ENCODE data around the gene PPP1R11.

The PPP1R11 gene

DNA sequence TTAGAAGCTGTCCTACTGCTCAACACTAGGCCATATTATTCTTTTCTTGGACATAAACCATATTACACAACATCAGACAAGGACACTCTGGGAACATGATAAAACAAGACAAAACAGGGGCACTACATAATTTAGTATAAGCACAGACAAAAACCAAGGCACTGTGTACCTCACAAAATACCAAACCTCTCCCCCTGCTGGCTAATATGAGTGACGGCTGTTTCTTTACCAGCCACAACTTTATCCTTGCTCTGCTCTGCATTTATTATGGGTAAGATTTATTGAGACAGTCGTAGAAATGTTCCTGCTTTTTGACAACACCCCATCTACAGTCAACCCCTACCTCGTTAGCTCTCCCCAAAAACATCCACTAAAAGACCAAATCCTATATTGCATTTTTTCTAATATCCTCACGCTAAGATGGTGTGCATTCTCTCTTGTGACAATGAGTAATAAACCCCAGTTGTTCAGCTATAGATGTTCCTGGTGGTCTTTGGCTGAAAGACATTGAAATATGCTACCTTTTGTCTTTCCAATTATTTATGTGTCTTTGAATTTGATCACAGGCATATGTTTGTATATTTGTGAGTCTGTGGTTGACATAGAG, 29.7 kb upstream of the PPP1R11 start:
- TF ChIP-seq CSDC2 (CRISPR knock-in tag; IDR thresholded peaks at IDR 0.05) (no peak), ZNF8 (CRISPR knock-in tag; IDR thresholded peaks at IDR 0.05) (no peak), ISL1 (CRISPR knock-in tag; IDR thresholded peaks at IDR 0.05) (no peak), ZC3H10 (CRISPR knock-in tag; IDR thresholded peaks at IDR 0.05) (no peak), ZNF70 (CRISPR knock-in tag; IDR thresholded peaks at IDR 0.05) (no peak), BACH2 (CRISPR knock-in tag; IDR thresholded peaks at IDR 0.05; ENCODE audit: borderline replicate concordance) (no peak), RARB (CRISPR knock-in tag; IDR thresholded peaks at IDR 0.05) (no peak), TOX (CRISPR knock-in tag; IDR thresholded peaks at IDR 0.05; ENCODE audit: borderline replicate concordance) (no peak), PPARA (CRISPR knock-in tag; IDR thresholded peaks at IDR 0.05; ENCODE audit: borderline replicate concordance) (no peak), ESRRG (CRISPR knock-in tag; IDR thresholded peaks at IDR 0.05) (no peak), ZFP30 (CRISPR knock-in tag; IDR thresholded peaks at IDR 0.05) (no peak), GLIS3 (CRISPR knock-in tag; IDR thresholded peaks at IDR 0.05) (no peak), ZFP3 (CRISPR knock-in tag; IDR thresholded peaks at IDR 0.05) (no peak), CSRNP3 (CRISPR knock-in tag; IDR thresholded peaks at IDR 0.05) (no peak)
- TF ChIP-seq, protein P1, sequence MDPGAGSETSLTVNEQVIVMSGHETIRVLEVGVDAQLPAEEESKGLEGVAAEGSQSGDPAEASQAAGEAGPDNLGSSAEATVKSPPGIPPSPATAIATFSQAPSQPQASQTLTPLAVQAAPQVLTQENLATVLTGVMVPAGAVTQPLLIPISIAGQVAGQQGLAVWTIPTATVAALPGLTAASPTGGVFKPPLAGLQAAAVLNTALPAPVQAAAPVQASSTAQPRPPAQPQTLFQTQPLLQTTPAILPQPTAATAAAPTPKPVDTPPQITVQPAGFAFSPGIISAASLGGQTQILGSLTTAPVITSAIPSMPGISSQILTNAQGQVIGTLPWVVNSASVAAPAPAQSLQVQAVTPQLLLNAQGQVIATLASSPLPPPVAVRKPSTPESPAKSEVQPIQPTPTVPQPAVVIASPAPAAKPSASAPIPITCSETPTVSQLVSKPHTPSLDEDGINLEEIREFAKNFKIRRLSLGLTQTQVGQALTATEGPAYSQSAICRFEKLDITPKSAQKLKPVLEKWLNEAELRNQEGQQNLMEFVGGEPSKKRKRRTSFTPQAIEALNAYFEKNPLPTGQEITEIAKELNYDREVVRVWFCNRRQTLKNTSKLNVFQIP (CRISPR knock-in tag; IDR thresholded peaks at IDR 0.05; ENCODE audit: borderline replicate concordance, low read depth) = no peak
- peak; percentile 78 for ATAC-seq

DNA sequence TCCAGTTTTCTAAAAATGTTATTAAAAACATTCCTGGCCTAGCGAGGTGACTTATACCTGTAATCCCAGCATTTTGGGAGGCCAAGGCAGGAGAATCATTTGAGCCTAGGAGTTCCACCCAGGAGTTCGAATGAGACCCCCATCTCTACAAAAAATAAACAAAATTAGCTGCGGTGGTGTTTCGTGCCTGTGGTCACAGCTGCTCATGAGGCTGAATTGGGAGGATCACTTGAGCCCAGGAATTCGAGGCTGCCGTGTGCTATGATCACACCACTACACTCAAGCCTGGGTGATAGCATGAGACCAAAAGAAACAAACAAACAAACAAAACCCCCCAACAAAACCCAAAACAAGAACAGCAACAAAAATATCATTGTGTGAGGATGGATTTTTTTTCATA, 25.8 kb upstream of the PPP1R11 start:
- ATAC-seq = no peak
- TF ChIP-seq, protein P1 (CRISPR knock-in tag; IDR thresholded peaks at IDR 0.05; ENCODE audit: borderline replicate concordance, low read depth) = no peak
- TF ChIP-seq TSHZ2 (CRISPR knock-in tag; IDR thresholded peaks at IDR 0.05) (no peak), TCF4 (CRISPR knock-in tag; IDR thresholded peaks at IDR 0.05; ENCODE audit: borderline replicate concordance) (no peak), OSR1 (CRISPR knock-in tag; IDR thresholded peaks at IDR 0.05) (no peak), ZNF70 (CRISPR knock-in tag; IDR thresholded peaks at IDR 0.05) (no peak), PPARA (CRISPR knock-in tag; IDR thresholded peaks at IDR 0.05; ENCODE audit: borderline replicate concordance) (no peak)
- TF ChIP-seq, protein P2, sequence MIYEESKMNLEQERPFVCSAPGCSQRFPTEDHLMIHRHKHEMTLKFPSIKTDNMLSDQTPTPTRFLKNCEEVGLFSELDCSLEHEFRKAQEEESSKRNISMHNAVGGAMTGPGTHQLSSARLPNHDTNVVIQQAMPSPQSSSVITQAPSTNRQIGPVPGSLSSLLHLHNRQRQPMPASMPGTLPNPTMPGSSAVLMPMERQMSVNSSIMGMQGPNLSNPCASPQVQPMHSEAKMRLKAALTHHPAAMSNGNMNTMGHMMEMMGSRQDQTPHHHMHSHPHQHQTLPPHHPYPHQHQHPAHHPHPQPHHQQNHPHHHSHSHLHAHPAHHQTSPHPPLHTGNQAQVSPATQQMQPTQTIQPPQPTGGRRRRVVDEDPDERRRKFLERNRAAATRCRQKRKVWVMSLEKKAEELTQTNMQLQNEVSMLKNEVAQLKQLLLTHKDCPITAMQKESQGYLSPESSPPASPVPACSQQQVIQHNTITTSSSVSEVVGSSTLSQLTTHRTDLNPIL (CRISPR knock-in tag; IDR thresholded peaks at IDR 0.05; ENCODE audit: low read depth) = no peak

- no peak for ATAC-seq
- no peak for TF ChIP-seq CSDC2 (CRISPR knock-in tag; IDR thresholded peaks at IDR 0.05)
- no peak for TF ChIP-seq RARB (CRISPR knock-in tag; IDR thresholded peaks at IDR 0.05)
- TF ChIP-seq ZNF70 (CRISPR knock-in tag; IDR thresholded peaks at IDR 0.05) = no peak
- TF ChIP-seq SNAI2 (CRISPR knock-in tag; IDR thresholded peaks at IDR 0.05) = no peak
- TF ChIP-seq, protein P1 (CRISPR knock-in tag; IDR thresholded peaks at IDR 0.05; ENCODE audit: borderline replicate concordance, low read depth) = no peak
- no peak for TF ChIP-seq TOX (CRISPR knock-in tag; IDR thresholded peaks at IDR 0.05; ENCODE audit: borderline replicate concordance)
- TF ChIP-seq TSHZ2 (CRISPR knock-in tag; IDR thresholded peaks at IDR 0.05) = no peak
- TF ChIP-seq ZFP3 (CRISPR knock-in tag; IDR thresholded peaks at IDR 0.05) = no peak
- TF ChIP-seq ZFP30 (CRISPR knock-in tag; IDR thresholded peaks at IDR 0.05) = no peak
- no peak for TF ChIP-seq PPARA (CRISPR knock-in tag; IDR thresholded peaks at IDR 0.05; ENCODE audit: borderline replicate concordance)
Observed at GRCh38 chr6:30041821-30042220, 25.2 kb upstream of the PPP1R11 start.
